Neural progenitor cell (in vitro differentiated cells): ENCODE data around the gene MASP1.

Experiments
- EZH2 ChIP-seq: fragments of 200-600 bp; sonication (generic); IDR thresholded peaks from 2 replicates; pipeline ENCODE4 v1.6.1; 2017; ENCODE audit warnings: antibody characterized with exemption, mild to moderate bottlenecking, moderate library complexity
- TF ChIP-seq, protein P1 (sequence below): fragments of 200-600 bp; sonication (generic); IDR thresholded peaks from 2 replicates; pipeline ENCODE4 v1.5.1; 2017; ENCODE audit warnings: antibody characterized with exemption, mild to moderate bottlenecking

DNA sequence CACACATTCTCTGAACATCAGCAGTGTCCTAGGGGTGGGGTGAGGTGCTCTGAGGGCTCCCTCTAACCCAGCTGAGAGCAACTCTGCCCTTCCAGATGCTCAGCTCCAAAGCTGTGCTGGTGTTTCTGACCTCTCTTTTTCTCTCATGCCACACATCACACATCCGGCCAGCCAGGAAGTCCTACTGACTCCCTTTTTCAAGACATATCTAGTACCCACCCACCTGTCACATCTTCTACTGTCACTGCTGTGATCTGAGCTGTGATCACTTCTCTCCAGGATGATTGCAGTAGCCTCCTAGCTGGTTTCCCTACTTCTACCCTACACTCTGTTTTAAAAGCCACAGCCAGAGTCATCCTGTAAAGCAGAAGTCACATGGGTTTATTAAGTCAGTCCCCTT, 30.2 kb upstream of the MASP1 start:
- TF ChIP-seq, protein P1, sequence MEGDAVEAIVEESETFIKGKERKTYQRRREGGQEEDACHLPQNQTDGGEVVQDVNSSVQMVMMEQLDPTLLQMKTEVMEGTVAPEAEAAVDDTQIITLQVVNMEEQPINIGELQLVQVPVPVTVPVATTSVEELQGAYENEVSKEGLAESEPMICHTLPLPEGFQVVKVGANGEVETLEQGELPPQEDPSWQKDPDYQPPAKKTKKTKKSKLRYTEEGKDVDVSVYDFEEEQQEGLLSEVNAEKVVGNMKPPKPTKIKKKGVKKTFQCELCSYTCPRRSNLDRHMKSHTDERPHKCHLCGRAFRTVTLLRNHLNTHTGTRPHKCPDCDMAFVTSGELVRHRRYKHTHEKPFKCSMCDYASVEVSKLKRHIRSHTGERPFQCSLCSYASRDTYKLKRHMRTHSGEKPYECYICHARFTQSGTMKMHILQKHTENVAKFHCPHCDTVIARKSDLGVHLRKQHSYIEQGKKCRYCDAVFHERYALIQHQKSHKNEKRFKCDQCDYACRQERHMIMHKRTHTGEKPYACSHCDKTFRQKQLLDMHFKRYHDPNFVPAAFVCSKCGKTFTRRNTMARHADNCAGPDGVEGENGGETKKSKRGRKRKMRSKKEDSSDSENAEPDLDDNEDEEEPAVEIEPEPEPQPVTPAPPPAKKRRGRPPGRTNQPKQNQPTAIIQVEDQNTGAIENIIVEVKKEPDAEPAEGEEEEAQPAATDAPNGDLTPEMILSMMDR = no peak
- no peak for TF ChIP-seq EZH2
